Fibroblast of peridontal ligament (primary cell): ENCODE measurements around the gene ZBTB24.

Experiments
- DNase-seq: peaks from one replicate; pipeline ENCODE4 v3.0.0-alpha.2; 2010; ENCODE audit errors: extremely low read depth

ZBTB24 gene

DNA sequence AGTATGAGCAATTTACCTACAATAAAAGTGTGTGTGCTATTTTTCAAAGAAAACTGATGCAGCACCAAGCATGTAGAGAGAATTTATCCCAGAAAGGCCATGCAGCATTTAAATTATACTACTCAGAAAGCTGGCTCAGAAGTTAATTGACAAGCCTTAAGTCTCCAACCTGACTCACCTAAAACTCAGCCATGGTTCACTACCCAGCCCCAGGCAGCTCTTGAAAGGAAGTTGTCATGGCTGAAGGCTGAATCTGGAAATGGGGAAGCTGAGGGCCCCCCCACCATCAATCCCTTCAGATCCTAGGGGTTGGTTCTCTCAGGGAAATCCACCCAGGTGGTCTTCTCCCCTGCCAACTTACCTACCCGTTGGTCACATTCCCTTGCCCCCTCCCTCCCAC is 62.3 kb downstream of the ZBTB24 start:
- DNase-seq = no peak

DNA sequence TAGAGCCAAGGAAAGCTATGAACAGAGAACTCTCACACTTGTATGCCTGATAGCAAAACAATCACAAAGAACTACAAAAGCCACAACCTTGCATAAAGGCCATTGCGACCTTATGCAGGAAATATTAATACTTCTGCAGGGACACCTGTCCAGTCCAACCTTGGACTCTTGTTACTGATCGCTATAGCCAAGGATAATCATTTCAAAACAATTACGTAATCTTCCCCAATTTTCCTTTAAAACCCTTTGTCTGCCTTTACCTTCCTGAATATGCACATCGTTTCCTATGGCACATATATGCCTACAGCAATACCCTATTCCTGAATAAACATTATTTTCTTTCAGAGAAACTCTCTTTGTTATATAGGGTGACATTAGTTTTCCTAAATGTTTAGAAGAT is 65.4 kb downstream of the ZBTB24 start:
- no peak for DNase-seq
